CD14-positive monocyte (primary cell): Measurements from ENCODE around the gene TTLL11. TPM values are rescaled to one million over a fixed set of nuclear protein-coding genes. Genes with fewer than 3 reads are reported as not detected.

ENCODE experiments used
- DNase-seq, 3 donors: peaks; one replicate each; pipeline ENCODE4 v3.0.0-alpha.2; 2011 to 2022
- H2AFZ ChIP-seq: 2 replicates; pipeline ENCODE4 v1.6.0; 2012; ENCODE audit warnings: mild to moderate bottlenecking, low read depth, low read length, inconsistent platforms; ENCODE audit not compliant: insufficient read depth, poor library complexity, severe bottlenecking
- H3K27ac ChIP-seq, 2 donors: 1 replicate in 1 of 2; 2 replicates in 1 of 2; pipeline ENCODE4 v1.5.1; 2012 to 2013; ENCODE audit warnings: low read length in 2 of 2, control low read depth in 1 of 2, inconsistent platforms in 1 of 2, low read depth in 1 of 2, mild to moderate bottlenecking in 1 of 2
- H3K27me3 ChIP-seq, 2 donors: one replicate each; pipeline versions ENCODE4 v1.6.0 to v1.6.1; 2011 to 2013; ENCODE audit warnings: low read length in 2 of 2; ENCODE audit not compliant: control insufficient read depth in 2 of 2, insufficient read depth in 2 of 2
- H3K36me3 ChIP-seq, 2 donors: replicated peaks in 1 of 2; 1 replicate in 1 of 2; 2 replicates in 1 of 2; pipeline versions ENCODE4 v1.5.1 to v1.6.1; 2012 to 2013; ENCODE audit warnings: low read length in 2 of 2, control low read depth in 1 of 2, inconsistent platforms in 1 of 2, mild to moderate bottlenecking in 1 of 2; ENCODE audit not compliant: insufficient read depth in 2 of 2, control insufficient read depth in 1 of 2
- H3K4me1 ChIP-seq, 2 donors: 1 replicate in 1 of 2; 2 replicates in 1 of 2; pipeline versions ENCODE4 v1.5.1 to v1.6.1; 2012 to 2013; ENCODE audit warnings: low read length in 2 of 2, control low read depth in 1 of 2, inconsistent platforms in 1 of 2, mild to moderate bottlenecking in 1 of 2, moderate library complexity in 1 of 2; ENCODE audit not compliant: insufficient read depth in 2 of 2, control insufficient read depth in 1 of 2
- H3K4me2 ChIP-seq: replicated peaks from 2 replicates; pipeline ENCODE3; 2012; ENCODE audit warnings: low read length, moderate library complexity, mild to moderate bottlenecking; ENCODE audit not compliant: poor library complexity, severe bottlenecking; ENCODE audit errors: extremely low read depth
- H3K4me3 ChIP-seq, 3 experiments: fragments of 200-600 bp in 1 of 3; sonication (generic) in 1 of 3; replicated peaks in 1 of 3; 1 replicate in 2 of 3; 2 replicates in 1 of 3; pipeline ENCODE4 v1.5.1; 2011 to 2013; ENCODE audit warnings: low read length in 3 of 3, mild to moderate bottlenecking in 3 of 3, control low read depth in 2 of 3, low read depth in 2 of 3, inconsistent platforms in 1 of 3, moderate library complexity in 1 of 3
- H3K79me2 ChIP-seq: 2 replicates; pipeline ENCODE4 v1.6.0; 2012; ENCODE audit warnings: mild to moderate bottlenecking, control low read depth, inconsistent platforms, low read length, moderate library complexity; ENCODE audit not compliant: insufficient read depth
- H3K9ac ChIP-seq: 2 replicates; pipeline ENCODE4 v1.6.0; 2017; ENCODE audit warnings: low read length, mild to moderate bottlenecking; ENCODE audit not compliant: insufficient read depth, poor library complexity, severe bottlenecking
- H3K9me3 ChIP-seq, 2 donors: replicated peaks in 1 of 2; 1 replicate in 1 of 2; 2 replicates in 1 of 2; pipeline versions ENCODE4 v1.5.1 to v1.6.1; 2012 to 2013; ENCODE audit warnings: low read length in 2 of 2, control low read depth in 1 of 2; ENCODE audit not compliant: control insufficient read depth in 1 of 2, insufficient read depth in 1 of 2
- H4K20me1 ChIP-seq: 2 replicates; pipeline ENCODE4 v1.6.0; 2012; ENCODE audit warnings: mild to moderate bottlenecking, low read length, control low read depth, moderate library complexity; ENCODE audit not compliant: insufficient read depth
- H3K27ac Mint-ChIP-seq, 7 donors: one replicate each; pipeline ENCODE4 v1.8.0; 2020; ENCODE audit warnings: mild to moderate bottlenecking in 7 of 7, mixed read lengths in 7 of 7, moderate library complexity in 6 of 7, inconsistent platforms in 2 of 7
- H3K27me3 Mint-ChIP-seq, 3 donors: one replicate each; pipeline ENCODE4 v1.8.0; 2021 to 2022; ENCODE audit warnings: low read depth in 3 of 3, mild to moderate bottlenecking in 3 of 3, mixed read lengths in 3 of 3, moderate library complexity in 3 of 3, inconsistent platforms in 1 of 3
- H3K36me3 Mint-ChIP-seq, 2 donors: one replicate each; pipeline ENCODE4 v1.8.0; 2020; ENCODE audit warnings: mixed read lengths in 2 of 2, inconsistent platforms in 1 of 2, mild to moderate bottlenecking in 1 of 2
- H3K4me1 Mint-ChIP-seq: one replicate; pipeline ENCODE4 v1.8.0; 2020; ENCODE audit warnings: mild to moderate bottlenecking, mixed read lengths
- H3K4me3 Mint-ChIP-seq, 2 donors: one replicate each; pipeline ENCODE4 v1.8.0; 2020; ENCODE audit warnings: mild to moderate bottlenecking in 2 of 2, mixed read lengths in 2 of 2, moderate library complexity in 1 of 2
- H3K9me3 Mint-ChIP-seq, 7 donors: one replicate each; pipeline ENCODE4 v1.8.0; 2020 to 2022; ENCODE audit warnings: mixed read lengths in 7 of 7, mild to moderate bottlenecking in 6 of 7, moderate library complexity in 6 of 7, inconsistent platforms in 2 of 7
- WGBS: methylation state at CpG from one replicate; pipeline ENCODE4 v1.1.5; 2013; ENCODE audit warnings: missing lambda C conversion rate; ENCODE audit not compliant: insufficient coverage; 5-methylcytosine and 5-hydroxymethylcytosine counted together
- intact Hi-C, 2 donors: fragments of 100-400 bp; cut with micrococcal nuclease; formaldehyde crosslinking; loops; one replicate each; pipeline versions ENCODE4 v1.15.0 to v1.15.1; 2023
- polyA plus RNA-seq, 3 donors: library from polyadenylated mRNA; depleted of rRNA in 1 of 3; unstranded in 2 of 3; stranded (reverse) in 1 of 3; fragments of 300-500 nt in 2 of 3; fragments of >200 nt in 1 of 3; fragmentation: Illumina TruSeq in 2 of 3; gene quantifications; 1 replicate in 2 of 3; 2 replicates in 1 of 3; pipeline ENCODE4 v1.2.3, GENCODE V29; 2012 to 2021
- TF ChIP-seq, protein P1 (sequence below): fragments of 200-600 bp; IDR thresholded peaks from one replicate; pipeline ENCODE4 v1.8.0; 2022; ENCODE audit warnings: antibody characterized with exemption, mild to moderate bottlenecking

The TTLL11 gene
- polyA plus RNA-seq, 3 donors, result 2.9 to 3.5 (median 3.1) TPM

DNA sequence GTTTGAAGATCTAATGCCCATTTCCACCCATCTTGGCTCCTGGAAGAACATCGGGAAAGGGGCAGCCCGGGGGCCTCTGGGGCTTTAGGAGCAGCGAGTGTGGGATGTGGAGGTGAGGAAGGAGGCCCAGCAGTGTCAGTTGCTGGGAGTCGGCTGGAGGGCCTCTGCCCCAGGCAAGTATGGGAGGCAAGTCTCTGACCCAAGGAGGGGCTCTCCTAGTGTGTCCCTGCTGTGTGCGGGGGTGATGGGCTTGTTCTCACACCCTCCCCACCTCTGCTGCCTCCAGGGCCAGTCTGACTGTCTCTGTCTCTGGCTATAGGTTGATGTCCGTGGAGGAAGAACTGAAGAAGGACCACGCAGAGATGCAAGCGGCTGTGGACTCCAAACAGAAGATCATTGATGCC is 312.0 kb downstream of the TTLL11 start:
- DNase-seq, result no peak

DNA sequence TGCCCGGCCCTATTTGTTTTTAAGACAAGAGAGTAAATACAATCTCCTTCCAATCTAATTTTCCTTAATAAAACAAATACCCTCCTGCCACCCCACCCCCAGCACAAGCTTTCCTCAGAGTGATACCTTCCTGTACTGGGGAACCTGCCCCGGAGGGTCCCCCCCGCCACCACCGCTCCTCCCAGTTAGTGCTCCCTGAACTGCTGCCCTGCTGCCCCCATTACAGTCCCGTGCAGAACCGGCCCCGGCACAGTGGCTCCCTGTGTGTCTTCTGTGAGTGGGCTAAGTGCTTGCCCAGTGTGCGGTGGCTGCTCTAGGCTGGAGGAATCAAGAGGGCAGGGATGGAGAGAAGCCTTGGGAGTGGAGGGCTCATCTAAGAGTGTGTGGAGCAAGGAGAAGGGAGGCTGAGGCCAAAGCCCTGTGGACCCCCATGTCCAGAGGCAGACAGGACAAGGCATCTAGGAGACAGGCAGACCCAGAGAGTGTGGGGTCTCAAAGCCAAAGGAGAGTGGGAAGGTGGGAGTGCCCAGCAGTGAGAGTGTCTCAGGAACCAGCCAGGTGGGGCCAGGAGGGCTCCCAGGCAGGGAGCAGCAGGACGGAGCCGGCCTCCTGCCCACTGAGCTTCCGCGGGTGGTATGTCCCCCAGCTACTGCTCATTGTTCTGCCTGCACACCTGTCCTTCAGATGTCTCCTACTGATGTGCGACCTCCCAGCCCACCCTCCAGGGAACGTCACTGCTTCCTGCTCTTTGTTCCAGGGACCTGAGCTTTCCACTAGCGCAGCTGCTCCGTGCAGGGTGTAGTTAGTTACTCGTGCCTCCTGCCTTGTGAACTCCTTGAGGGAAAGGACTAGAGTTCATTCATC is 312.7 kb downstream of the TTLL11 start:
- Histone ChIP-seq H3K79me2 (no peaks in the 10 kb centered on the region), H3K4me2 (no peak overlapping the region), H4K20me1 (no peaks in the 10 kb centered on the region), H3K4me1 (no peaks in the 10 kb centered on the region), H3K36me3 (no peaks in the 10 kb centered on the region), H3K27ac (no peak overlapping the region), H2AFZ (no peak overlapping the region), H3K27me3 (no peaks in the 10 kb centered on the region), H3K9me3 (no peaks in the 10 kb centered on the region), H3K9ac (no peak overlapping the region), H3K4me3 (no peak overlapping the region)
- TF ChIP-seq, protein P1, sequence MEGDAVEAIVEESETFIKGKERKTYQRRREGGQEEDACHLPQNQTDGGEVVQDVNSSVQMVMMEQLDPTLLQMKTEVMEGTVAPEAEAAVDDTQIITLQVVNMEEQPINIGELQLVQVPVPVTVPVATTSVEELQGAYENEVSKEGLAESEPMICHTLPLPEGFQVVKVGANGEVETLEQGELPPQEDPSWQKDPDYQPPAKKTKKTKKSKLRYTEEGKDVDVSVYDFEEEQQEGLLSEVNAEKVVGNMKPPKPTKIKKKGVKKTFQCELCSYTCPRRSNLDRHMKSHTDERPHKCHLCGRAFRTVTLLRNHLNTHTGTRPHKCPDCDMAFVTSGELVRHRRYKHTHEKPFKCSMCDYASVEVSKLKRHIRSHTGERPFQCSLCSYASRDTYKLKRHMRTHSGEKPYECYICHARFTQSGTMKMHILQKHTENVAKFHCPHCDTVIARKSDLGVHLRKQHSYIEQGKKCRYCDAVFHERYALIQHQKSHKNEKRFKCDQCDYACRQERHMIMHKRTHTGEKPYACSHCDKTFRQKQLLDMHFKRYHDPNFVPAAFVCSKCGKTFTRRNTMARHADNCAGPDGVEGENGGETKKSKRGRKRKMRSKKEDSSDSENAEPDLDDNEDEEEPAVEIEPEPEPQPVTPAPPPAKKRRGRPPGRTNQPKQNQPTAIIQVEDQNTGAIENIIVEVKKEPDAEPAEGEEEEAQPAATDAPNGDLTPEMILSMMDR, result no peak
- 96% methylated on average over 16 of the region's 17 CpGs for WGBS
- no peak overlapping the region for H3K27ac Mint-ChIP-seq
- peaks cover 1 to 6% (median 3%) of the 10 kb centered on the region in 3 donors for H3K27me3 Mint-ChIP-seq
- H3K9me3 Mint-ChIP-seq, result peaks cover 0 to 3% (median 0%) of the 10 kb centered on the region in 7 donors
- intact Hi-C loops, result no loop called here
- no peaks in the 10 kb centered on the region for H3K36me3 Mint-ChIP-seq
- H3K4me3 Mint-ChIP-seq, result no peak overlapping the region
- H3K4me1 Mint-ChIP-seq, result peaks cover 4% of the 10 kb centered on the region
- DNase-seq, result no peak

More for the DNA sequence above, 312.0 kb downstream of the TTLL11 start:
- Histone ChIP-seq H3K36me3 (no peaks in the 10 kb centered on the region), H4K20me1 (no peaks in the 10 kb centered on the region), H3K9me3 (no peaks in the 10 kb centered on the region), H3K4me2 (no peak overlapping the region), H2AFZ (no peak overlapping the region), H3K79me2 (no peaks in the 10 kb centered on the region), H3K4me3 (no peak overlapping the region), H3K9ac (no peak overlapping the region), H3K27ac (no peak overlapping the region), H3K27me3 (no peaks in the 10 kb centered on the region), H3K4me1 (no peaks in the 10 kb centered on the region)
- Mint-ChIP-seq H3K4me1 (peaks cover 4% of the 10 kb centered on the region), H3K9me3 (peaks cover 0 to 3% (median 0%) of the 10 kb centered on the region in 7 donors), H3K27ac (no peak overlapping the region), H3K4me3 (no peak overlapping the region), H3K27me3 (peaks cover 1 to 6% (median 3%) of the 10 kb centered on the region in 3 donors), H3K36me3 (no peaks in the 10 kb centered on the region)
- TF ChIP-seq, protein P1, result no peak
- intact Hi-C loops, result no loop called here
- WGBS, result 100% methylated on average over 1 of the region's 8 CpGs
